GM12878 (cell line): Measurements from ENCODE around the gene ARHGAP22. TPM values are rescaled to one million over a fixed set of nuclear protein-coding genes. Genes with fewer than 3 reads are reported as not detected.

ENCODE experiments used
- ATAC-seq: fragments of 200-7000 bp; cut with Tn5 transposase; 3 replicates; pipeline ENCODE4 v1.9.1; 2020; ENCODE audit warnings: mild to moderate bottlenecking, moderate library complexity
- BruUV-seq: library from RNA; stranded (reverse); fragments of 400-500 nt; replicated peaks from 2 replicates; lab custom pipeline; 2021; lab: Mats Ljungman, UMichigan
- CTCF ChIA-PET: fragments of 300-600 bp; sonication (Branson Sonifier 250); formaldehyde crosslinking; extraction: SDS; loops from one replicate; lab custom pipeline; 2021; ENCODE audit warnings: inconsistent platforms; lab: Yijun Ruan, JAX
- POLR2A ChIA-PET: fragments of 350-600 bp; formaldehyde crosslinking; extraction: SDS; loops from one replicate; lab custom pipeline; 2021; ENCODE audit warnings: inconsistent platforms; lab: Charles Lee
- RAD21 ChIA-PET: fragments of 300-600 bp; sonication (Branson Sonifier 250); formaldehyde crosslinking; loops from one replicate; lab custom pipeline; 2023; ENCODE audit warnings: antibody characterized with exemption; ENCODE audit not compliant: unreplicated experiment; lab: Charles Lee
- SMC1A ChIA-PET: fragments of 300-600 bp; sonication (Branson Sonifier 250); formaldehyde crosslinking; loops from one replicate; lab custom pipeline; 2023; ENCODE audit not compliant: unreplicated experiment, uncharacterized antibody; lab: Charles Lee
- DNase-seq: peaks from one replicate; pipeline ENCODE4 v3.0.0-alpha.2; 2011; ENCODE audit warnings: low read depth, low spot score
- FAIRE-seq: peaks from 3 replicates; lab custom pipeline; 2011; peaks lifted over from hg19 to GRCh38; lab: Jason Lieb, UNC
- H2AFZ ChIP-seq: 2 replicates; pipeline ENCODE4 v1.6.0; 2011; ENCODE audit warnings: low read depth, low read length, control low read depth; ENCODE audit not compliant: control insufficient read depth
- H3K27ac ChIP-seq: 2 replicates; pipeline ENCODE4 v1.5.1; 2011; ENCODE audit warnings: control low read depth; ENCODE audit not compliant: control insufficient read depth, insufficient read depth
- H3K27me3 ChIP-seq, 2 experiments: replicated peaks in 1 of 2; 2 replicates each; pipeline versions ENCODE4 v1.6.0 to v1.6.1; 2011; ENCODE audit warnings: low read length in 1 of 2; ENCODE audit not compliant: control insufficient read depth in 2 of 2, insufficient read depth in 2 of 2
- H3K36me3 ChIP-seq, 2 experiments: 2 replicates each; pipeline ENCODE4 v1.5.1; 2011; ENCODE audit warnings: low read length in 1 of 2; ENCODE audit not compliant: control insufficient read depth in 2 of 2, insufficient read depth in 2 of 2
- H3K4me1 ChIP-seq: 2 replicates; pipeline ENCODE4 v1.6.1; 2011; ENCODE audit warnings: mild to moderate bottlenecking, low read length, moderate library complexity, mixed read lengths; ENCODE audit not compliant: control insufficient read depth, insufficient read depth
- H3K4me2 ChIP-seq: 2 replicates; pipeline ENCODE4 v1.6.0; 2011; ENCODE audit warnings: control low read depth; ENCODE audit not compliant: control insufficient read depth, insufficient read depth
- H3K4me3 ChIP-seq: fragments of 200-600 bp; sonication (generic); 2 replicates; pipeline ENCODE4 v1.5.1; 2016
- H3K79me2 ChIP-seq: 2 replicates; pipeline ENCODE4 v1.6.0; 2011; ENCODE audit warnings: low read length; ENCODE audit not compliant: control insufficient read depth, insufficient read depth
- H3K9ac ChIP-seq: 2 replicates; pipeline ENCODE4 v1.8.0; 2011; ENCODE audit warnings: low read length, control low read depth, mixed read lengths; ENCODE audit not compliant: control insufficient read depth, insufficient read depth
- H3K9me3 ChIP-seq: replicated peaks from 3 replicates; pipeline ENCODE4 v1.5.1; 2011; ENCODE audit warnings: mild to moderate bottlenecking, low read length; ENCODE audit not compliant: control insufficient read depth, insufficient read depth
- H4K20me1 ChIP-seq: 2 replicates; pipeline ENCODE4 v1.6.0; 2011; ENCODE audit not compliant: control insufficient read depth, insufficient read depth
- CHD1 ChIP-seq: IDR thresholded peaks from 2 replicates; pipeline ENCODE4 v1.6.1; 2012; ENCODE audit warnings: low read depth, low read length, improper control_type of control experiment
- DPF2 ChIP-seq: fragments of 450-650 bp; IDR thresholded peaks from 2 replicates; pipeline ENCODE4 v1.6.1; 2017; ENCODE audit warnings: mild to moderate bottlenecking
- ETV6 ChIP-seq, 2 experiments: fragments of 450-650 bp in 1 of 2; IDR thresholded peaks in 1 of 2; conservative IDR thresholded peaks in 1 of 2; 2 replicates each; pipeline ENCODE4 v1.6.1; 2014; ENCODE audit warnings: antibody characterized with exemption in 1 of 2, borderline replicate concordance in 1 of 2, low read depth in 1 of 2, mild to moderate bottlenecking in 1 of 2, moderate library complexity in 1 of 2
- GATAD2B ChIP-seq: fragments of 450-650 bp; conservative IDR thresholded peaks from 2 replicates; pipeline ENCODE4 v1.6.1; 2017; ENCODE audit warnings: low read depth, mild to moderate bottlenecking, moderate library complexity
- HDAC2 ChIP-seq: fragments of 200-600 bp; sonication (generic); IDR thresholded peaks from 2 replicates; pipeline ENCODE4 v1.6.1; 2017
- JUNB ChIP-seq: IDR thresholded peaks from 2 replicates; pipeline ENCODE4 v1.6.1; 2016; ENCODE audit warnings: antibody characterized with exemption, mild to moderate bottlenecking
- NFXL1 ChIP-seq: fragments of 450-650 bp; IDR thresholded peaks from 2 replicates; pipeline ENCODE4 v1.6.1; 2017; ENCODE audit warnings: antibody characterized with exemption, mild to moderate bottlenecking, borderline replicate concordance
- POLR2A ChIP-seq: IDR thresholded peaks from 2 replicates; pipeline ENCODE4 v1.6.1; 2011; ENCODE audit warnings: low read depth, mild to moderate bottlenecking, low read length
- POU2F2 ChIP-seq: IDR thresholded peaks from 3 replicates; pipeline ENCODE4 v1.6.1; 2011; ENCODE audit warnings: low read depth, mild to moderate bottlenecking, low read length, borderline replicate concordance
- RFX5 ChIP-seq: IDR thresholded peaks from 2 replicates; pipeline ENCODE4 v1.6.1; 2011; ENCODE audit warnings: low read depth, low read length, improper control_type of control experiment
- SMC3 ChIP-seq: IDR thresholded peaks from 2 replicates; pipeline ENCODE4 v1.6.1; 2011; ENCODE audit warnings: low read length, improper control_type of control experiment, borderline replicate concordance
- STAT1 ChIP-seq: fragments of 450-650 bp; conservative IDR thresholded peaks from 2 replicates; pipeline ENCODE4 v1.6.1; 2014; ENCODE audit warnings: antibody characterized with exemption, mild to moderate bottlenecking
- TAF1 ChIP-seq: IDR thresholded peaks from 2 replicates; pipeline ENCODE4 v1.6.1; 2011; ENCODE audit warnings: mild to moderate bottlenecking, low read depth, low read length, borderline replicate concordance
- ZNF384 ChIP-seq: IDR thresholded peaks from 2 replicates; pipeline ENCODE4 v1.6.1; 2012; ENCODE audit warnings: low read depth, mild to moderate bottlenecking, low read length, improper control_type of control experiment, borderline replicate concordance
- WGBS: methylation state at CpG from one replicate; pipeline ENCODE4 v1.1.6; 2016; ENCODE audit warnings: low lambda C conversion rate; ENCODE audit not compliant: insufficient replicate concordance, insufficient coverage; ENCODE audit errors: missing lambda C conversion rate; 5-methylcytosine and 5-hydroxymethylcytosine counted together
- in situ Hi-C: fragments of 300-500 bp; cut with MboI; formaldehyde crosslinking; loops from 9 replicates; pipeline ENCODE4 v1.14.3; 2018; ENCODE audit warnings: mixed read lengths
- intact Hi-C: fragments of 100-400 bp; cut with micrococcal nuclease; formaldehyde crosslinking; loops from one replicate; pipeline ENCODE4 v1.14.2; 2022; ENCODE audit not compliant: unreplicated experiment
- polyA plus RNA-seq, 11 experiments: library from polyadenylated mRNA; depleted of rRNA in 4 of 11; unstranded in 6 of 11; stranded (reverse) in 5 of 11; fragments of >200 nt; fragmentation: Nextera tagmentation in 4 of 11; fragmentation: Illumina TruSeq in 1 of 11; extraction: Ambion mirVana in 4 of 11; extraction: Trizol in 1 of 11; gene quantifications; 1 replicate in 1 of 11; 2 replicates in 10 of 11; pipeline versions ENCODE4 v1.2.1 to v1.2.3, GENCODE V29; 2011 to 2016; ENCODE audit warnings: inconsistent platforms in 2 of 11, missing spikeins in 2 of 11, low read depth in 1 of 11
- total RNA-seq, 4 experiments: library from RNA; depleted of rRNA in 3 of 4; stranded (reverse); fragments of >200 nt in 3 of 4; fragmentation: Illumina TruSeq in 1 of 4; extraction: Trizol in 1 of 4; gene quantifications; 2 replicates each; pipeline versions ENCODE4 v1.2.1 to v1.2.3, GENCODE V29; 2013 to 2021
- TF ChIP-seq, protein P1 (sequence below): IDR thresholded peaks from 2 replicates; pipeline ENCODE4 v1.6.1; 2011; ENCODE audit warnings: borderline replicate concordance, low read depth, mild to moderate bottlenecking, moderate library complexity, low read length; ENCODE audit not compliant: insufficient read depth, poor library complexity, severe bottlenecking
- TF ChIP-seq, protein P2 (sequence below): IDR thresholded peaks from 2 replicates; pipeline ENCODE4 v1.6.1; 2012; ENCODE audit warnings: mild to moderate bottlenecking, low read depth, low read length
- TF ChIP-seq, protein P3 (sequence below): fragments of 450-650 bp; IDR thresholded peaks from 2 replicates; pipeline ENCODE4 v1.6.1; 2018; ENCODE audit warnings: mild to moderate bottlenecking, low read depth, moderate library complexity; ENCODE audit not compliant: partially characterized antibody

Gene ARHGAP22
- total and polyA plus RNA-seq, 10 of the 15 experiments (the other 5 are each of a cell fraction or from before 2014, with no cell fraction given) = 0.07 to 0.61 (median 0.18) TPM; not detected in 5

DNA sequence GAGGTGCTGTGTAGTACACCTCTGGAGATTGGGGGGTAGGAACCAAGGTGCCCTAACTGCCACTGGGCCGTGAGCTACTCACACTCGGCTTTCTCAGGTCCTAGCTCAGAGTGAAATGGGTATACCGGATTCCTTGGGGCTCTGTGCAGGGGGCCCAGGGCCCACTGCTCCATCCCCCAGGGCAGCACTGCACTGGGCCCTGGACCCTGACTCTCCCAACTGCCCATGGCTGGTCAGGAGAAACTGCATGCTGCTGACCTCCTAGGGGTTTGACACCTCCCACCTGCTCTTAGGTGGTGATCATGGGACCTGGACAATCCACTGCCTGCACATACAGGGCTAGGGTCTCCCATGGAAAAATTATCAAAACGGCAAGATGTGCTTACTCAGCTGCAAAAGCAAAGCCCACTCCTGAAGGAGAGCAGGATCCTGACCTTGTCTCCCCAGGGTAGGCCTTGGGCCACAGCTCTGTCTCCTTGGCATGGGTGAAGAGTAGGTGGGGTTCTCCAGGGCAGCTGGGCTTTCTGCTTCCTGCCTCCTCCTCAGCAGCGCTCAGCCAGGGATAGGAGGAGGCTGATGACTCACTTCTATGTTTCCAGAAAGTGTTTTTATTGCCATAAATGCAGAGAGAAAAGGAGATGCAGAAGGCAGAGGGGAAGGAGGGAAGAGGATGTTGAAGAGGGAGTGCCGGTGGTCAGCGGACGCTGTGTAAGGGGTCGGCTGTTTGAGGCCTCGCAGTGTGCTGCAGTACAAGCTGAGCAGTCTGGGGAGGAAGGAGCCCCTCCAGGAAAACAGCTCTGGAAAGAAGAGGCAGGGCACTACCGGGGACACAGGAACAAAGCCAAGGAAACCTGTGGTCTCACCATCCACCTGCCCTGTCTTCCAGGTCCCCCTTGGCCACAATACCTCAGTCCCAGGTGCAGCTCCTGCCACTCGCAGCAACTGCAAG lies 107.8 kb downstream of the ARHGAP22 start:
- no peaks in the 10 kb centered on the region for H3K9me3 ChIP-seq
- H3K79me2 ChIP-seq = no peaks in the 10 kb centered on the region
- in situ Hi-C loops (no loop called here), intact Hi-C loops (no loop called here)
- no peak overlapping the region for H2AFZ ChIP-seq
- no peak for DNase-seq
- H3K27me3 ChIP-seq = no peaks in the 10 kb centered on the region
- H3K36me3 ChIP-seq = no peaks in the 10 kb centered on the region
- ChIA-PET POLR2A (no interaction called here), SMC1A (no interaction called here), RAD21 (no interaction called here), CTCF (no interaction called here)
- H3K4me1 ChIP-seq = peaks cover 9% of the 10 kb centered on the region
- no peak overlapping the region for H3K27ac ChIP-seq
- ATAC-seq = no peak
- H3K4me2 ChIP-seq = no peak overlapping the region
- no peak overlapping the region for H3K9ac ChIP-seq
- BruUV-seq = no TSS peak
- TF ChIP-seq, protein P1, sequence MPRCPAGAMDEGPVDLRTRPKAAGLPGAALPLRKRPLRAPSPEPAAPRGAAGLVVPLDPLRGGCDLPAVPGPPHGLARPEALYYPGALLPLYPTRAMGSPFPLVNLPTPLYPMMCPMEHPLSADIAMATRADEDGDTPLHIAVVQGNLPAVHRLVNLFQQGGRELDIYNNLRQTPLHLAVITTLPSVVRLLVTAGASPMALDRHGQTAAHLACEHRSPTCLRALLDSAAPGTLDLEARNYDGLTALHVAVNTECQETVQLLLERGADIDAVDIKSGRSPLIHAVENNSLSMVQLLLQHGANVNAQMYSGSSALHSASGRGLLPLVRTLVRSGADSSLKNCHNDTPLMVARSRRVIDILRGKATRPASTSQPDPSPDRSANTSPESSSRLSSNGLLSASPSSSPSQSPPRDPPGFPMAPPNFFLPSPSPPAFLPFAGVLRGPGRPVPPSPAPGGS = no peak
- TF ChIP-seq RFX5 (no peak), STAT1 (no peak), ETV6 (conservative IDR thresholded peaks at IDR 0.05 in 1 of 2, IDR thresholded peaks at IDR 0.05 in 1 of 2; ENCODE audit: borderline replicate concordance in 1 of 2, low read depth in 1 of 2) (no peak), POLR2A (no peak), ZNF384 (no peak), HDAC2 (no peak), NFXL1 (no peak), GATAD2B (no peak), DPF2 (no peak), SMC3 (no peak), TAF1 (no peak), JUNB (no peak), POU2F2 (no peak), CHD1 (no peak)
- TF ChIP-seq, protein P2, sequence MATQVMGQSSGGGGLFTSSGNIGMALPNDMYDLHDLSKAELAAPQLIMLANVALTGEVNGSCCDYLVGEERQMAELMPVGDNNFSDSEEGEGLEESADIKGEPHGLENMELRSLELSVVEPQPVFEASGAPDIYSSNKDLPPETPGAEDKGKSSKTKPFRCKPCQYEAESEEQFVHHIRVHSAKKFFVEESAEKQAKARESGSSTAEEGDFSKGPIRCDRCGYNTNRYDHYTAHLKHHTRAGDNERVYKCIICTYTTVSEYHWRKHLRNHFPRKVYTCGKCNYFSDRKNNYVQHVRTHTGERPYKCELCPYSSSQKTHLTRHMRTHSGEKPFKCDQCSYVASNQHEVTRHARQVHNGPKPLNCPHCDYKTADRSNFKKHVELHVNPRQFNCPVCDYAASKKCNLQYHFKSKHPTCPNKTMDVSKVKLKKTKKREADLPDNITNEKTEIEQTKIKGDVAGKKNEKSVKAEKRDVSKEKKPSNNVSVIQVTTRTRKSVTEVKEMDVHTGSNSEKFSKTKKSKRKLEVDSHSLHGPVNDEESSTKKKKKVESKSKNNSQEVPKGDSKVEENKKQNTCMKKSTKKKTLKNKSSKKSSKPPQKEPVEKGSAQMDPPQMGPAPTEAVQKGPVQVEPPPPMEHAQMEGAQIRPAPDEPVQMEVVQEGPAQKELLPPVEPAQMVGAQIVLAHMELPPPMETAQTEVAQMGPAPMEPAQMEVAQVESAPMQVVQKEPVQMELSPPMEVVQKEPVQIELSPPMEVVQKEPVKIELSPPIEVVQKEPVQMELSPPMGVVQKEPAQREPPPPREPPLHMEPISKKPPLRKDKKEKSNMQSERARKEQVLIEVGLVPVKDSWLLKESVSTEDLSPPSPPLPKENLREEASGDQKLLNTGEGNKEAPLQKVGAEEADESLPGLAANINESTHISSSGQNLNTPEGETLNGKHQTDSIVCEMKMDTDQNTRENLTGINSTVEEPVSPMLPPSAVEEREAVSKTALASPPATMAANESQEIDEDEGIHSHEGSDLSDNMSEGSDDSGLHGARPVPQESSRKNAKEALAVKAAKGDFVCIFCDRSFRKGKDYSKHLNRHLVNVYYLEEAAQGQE = no peak
- TF ChIP-seq, protein P3, sequence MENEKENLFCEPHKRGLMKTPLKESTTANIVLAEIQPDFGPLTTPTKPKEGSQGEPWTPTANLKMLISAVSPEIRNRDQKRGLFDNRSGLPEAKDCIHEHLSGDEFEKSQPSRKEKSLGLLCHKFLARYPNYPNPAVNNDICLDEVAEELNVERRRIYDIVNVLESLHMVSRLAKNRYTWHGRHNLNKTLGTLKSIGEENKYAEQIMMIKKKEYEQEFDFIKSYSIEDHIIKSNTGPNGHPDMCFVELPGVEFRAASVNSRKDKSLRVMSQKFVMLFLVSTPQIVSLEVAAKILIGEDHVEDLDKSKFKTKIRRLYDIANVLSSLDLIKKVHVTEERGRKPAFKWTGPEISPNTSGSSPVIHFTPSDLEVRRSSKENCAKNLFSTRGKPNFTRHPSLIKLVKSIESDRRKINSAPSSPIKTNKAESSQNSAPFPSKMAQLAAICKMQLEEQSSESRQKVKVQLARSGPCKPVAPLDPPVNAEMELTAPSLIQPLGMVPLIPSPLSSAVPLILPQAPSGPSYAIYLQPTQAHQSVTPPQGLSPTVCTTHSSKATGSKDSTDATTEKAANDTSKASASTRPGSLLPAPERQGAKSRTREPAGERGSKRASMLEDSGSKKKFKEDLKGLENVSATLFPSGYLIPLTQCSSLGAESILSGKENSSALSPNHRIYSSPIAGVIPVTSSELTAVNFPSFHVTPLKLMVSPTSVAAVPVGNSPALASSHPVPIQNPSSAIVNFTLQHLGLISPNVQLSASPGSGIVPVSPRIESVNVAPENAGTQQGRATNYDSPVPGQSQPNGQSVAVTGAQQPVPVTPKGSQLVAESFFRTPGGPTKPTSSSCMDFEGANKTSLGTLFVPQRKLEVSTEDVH = no peak
- FAIRE-seq = no peak
- no peaks in the 10 kb centered on the region for H4K20me1 ChIP-seq
- no peak overlapping the region for H3K4me3 ChIP-seq
- 35% methylated on average over 12 of the region's 12 CpGs for WGBS
